Erythroblast (primary cell): ENCODE measurements around the gene MEGF10.

Experiments
- GATA1 ChIP-seq: IDR thresholded peaks from 2 replicates; pipeline ENCODE4 v1.6.1; 2011; ENCODE audit warnings: low read depth, mild to moderate bottlenecking, control low read depth, low read length, moderate library complexity
- POLR2A ChIP-seq: IDR thresholded peaks from 2 replicates; pipeline ENCODE4 v1.6.1; 2011; ENCODE audit warnings: mild to moderate bottlenecking, low read length

DNA sequence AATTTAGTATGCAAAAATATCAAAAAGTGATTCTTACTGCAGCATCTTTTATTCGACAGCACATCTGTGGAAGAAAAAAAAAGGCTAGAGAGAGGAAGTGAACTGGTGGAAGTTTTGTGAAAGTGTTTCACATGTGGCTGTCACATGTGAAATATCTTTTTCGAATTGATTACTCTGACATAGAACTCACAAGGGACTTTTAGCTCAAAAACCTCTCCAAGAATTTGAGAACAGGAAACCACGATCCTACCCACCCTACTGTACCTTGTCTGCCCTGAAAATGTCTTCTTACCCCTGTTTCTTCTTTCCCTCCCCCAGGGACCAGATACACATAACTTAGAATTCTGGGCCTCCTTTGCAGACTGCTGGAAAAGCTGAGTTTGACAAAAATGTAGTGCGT, 120.4 kb downstream of the MEGF10 start:
- TF ChIP-seq POLR2A (no peak), GATA1 (no peak)
